Coronary artery (tissue), 2 donors: ENCODE results near the gene PFKL.

Experiments used
- DNase-seq: peaks from one replicate; pipeline ENCODE4 v3.0.0-alpha.2; 2017; ENCODE audit warnings: low spot score
- H3K27ac ChIP-seq, 2 donors: fragments of 200-600 bp; sonication (generic); one replicate each; pipeline ENCODE4 v1.5.1; 2016 to 2019
- H3K4me3 ChIP-seq: fragments of 200-600 bp; sonication (generic); 2 replicates; pipeline ENCODE4 v1.5.1; 2016; ENCODE audit warnings: mild to moderate bottlenecking, moderate library complexity
- CTCF ChIP-seq: fragments of 200-600 bp; sonication (generic); IDR thresholded peaks from one replicate; pipeline ENCODE4 v1.5.1; 2019; ENCODE audit warnings: antibody characterized with exemption

The PFKL gene

GRCh38 chr21:44315691-44316203, 15.9 kb downstream of the PFKL start:
- DNase-seq = no peak
- Histone ChIP-seq H3K4me3 (no peak overlapping the region), H3K27ac (no peak overlapping the region)
- TF ChIP-seq CTCF = no peak

- DNase-seq = no peak
- no peak overlapping the region for H3K27ac ChIP-seq
- H3K4me3 ChIP-seq = no peak overlapping the region
- TF ChIP-seq CTCF = no peak
These were observed 16.5 kb downstream of the PFKL start for GRCh38 chr21:44316277-44316900.

GRCh38 chr21:44317241-44317782, 17.5 kb downstream of the PFKL start:
- no peak for TF ChIP-seq CTCF

GRCh38 chr21:44317871-44318270, 18.0 kb downstream of the PFKL start:
- H3K4me3 ChIP-seq = no peak overlapping the region
- no peak overlapping the region for H3K27ac ChIP-seq
- TF ChIP-seq CTCF = no peak
- no peak for DNase-seq

More at GRCh38 chr21:44317241-44317782, 17.5 kb downstream of the PFKL start:
- no peak for DNase-seq
- no peak overlapping the region for H3K27ac ChIP-seq
- no peak overlapping the region for H3K4me3 ChIP-seq

- no peak overlapping the region for H3K4me3 ChIP-seq
- DNase-seq = no peak
- no peak for TF ChIP-seq CTCF
- H3K27ac ChIP-seq = no peak overlapping the region
These were observed 18.8 kb downstream of the PFKL start for GRCh38 chr21:44318489-44319285.

- TF ChIP-seq CTCF = no peak
- Histone ChIP-seq H3K27ac (no peak overlapping the region), H3K4me3 (no peak overlapping the region)
- DNase-seq = no peak
These were observed 19.7 kb downstream of the PFKL start for GRCh38 chr21:44319407-44320065.
